GM19372 (cell line): ENCODE data around the gene AARS1.
"Not testable (repeated sequence)": the region's sequence is repeated elsewhere in the genome, so short reads cannot be mapped to it uniquely, and the experiment has no call there.

Source experiments
- ATAC-seq: cut with Tn5 transposase; IDR thresholded peaks from one replicate; pipeline ENCODE4 v1.9.1; 2021; ENCODE audit warnings: mild to moderate bottlenecking, low read depth, moderate library complexity; ENCODE audit not compliant: unreplicated experiment

Gene AARS1

DNA sequence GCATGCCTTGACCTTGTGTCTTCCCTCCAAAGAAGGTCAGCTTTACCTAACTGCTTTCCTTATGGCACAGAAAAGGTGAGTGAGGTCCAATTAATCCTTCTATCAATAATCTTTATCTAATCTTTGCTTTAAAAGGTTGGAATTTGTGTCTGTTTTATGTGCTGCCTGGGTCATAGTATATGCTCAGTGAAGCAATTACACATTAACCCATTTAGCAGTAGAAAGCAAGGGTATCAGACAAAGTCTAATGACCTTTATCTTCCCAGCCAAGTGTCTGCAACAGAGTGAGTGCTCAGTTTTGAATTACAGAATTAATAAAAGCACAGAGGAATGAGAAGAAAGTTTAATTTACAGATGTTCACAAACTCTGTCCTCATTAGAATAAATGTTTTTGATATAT lies 63.3 kb downstream of the AARS1 start:
- ATAC-seq: not testable (repeated sequence)

DNA sequence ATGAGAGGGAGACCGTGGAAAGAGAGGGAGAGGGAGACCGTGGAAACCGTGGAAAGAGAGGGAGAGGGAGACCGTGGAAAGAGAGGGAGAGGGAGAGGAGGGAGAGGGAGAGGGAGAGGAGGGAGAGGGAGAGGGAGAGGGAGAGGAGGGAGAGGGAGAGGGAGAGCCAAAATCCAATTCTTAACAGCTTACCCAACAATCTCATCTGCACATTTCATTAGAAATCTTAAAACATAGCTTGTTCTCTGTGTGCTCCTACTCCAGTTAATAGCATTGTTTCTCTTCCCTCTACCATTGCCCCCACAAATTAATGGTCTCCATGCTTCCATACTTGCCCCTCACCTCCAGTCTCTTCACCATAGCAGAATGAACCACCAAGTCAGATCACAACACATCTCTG lies 63.9 kb downstream of the AARS1 start:
- ATAC-seq: not testable (repeated sequence)

DNA sequence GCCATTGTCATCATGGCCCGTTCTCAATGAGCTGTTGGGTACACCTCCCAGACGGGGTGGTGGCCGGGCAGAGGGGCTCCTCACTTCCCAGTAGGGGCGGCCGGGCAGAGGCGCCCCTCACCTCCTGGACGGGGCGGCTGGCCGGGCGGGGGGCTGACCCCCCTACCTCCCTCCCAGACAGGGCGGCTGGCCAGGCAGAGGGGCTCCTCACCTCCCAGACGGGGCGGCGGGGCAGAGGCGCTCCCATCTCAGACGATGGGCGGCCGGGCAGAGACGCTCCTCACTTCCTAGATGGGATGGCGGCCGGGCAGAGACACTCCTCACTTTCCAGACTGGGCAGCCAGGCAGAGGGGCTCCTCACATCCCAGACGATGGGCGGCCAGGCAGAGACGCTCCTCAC lies 64.7 kb downstream of the AARS1 start:
- ATAC-seq: not testable (repeated sequence)

DNA sequence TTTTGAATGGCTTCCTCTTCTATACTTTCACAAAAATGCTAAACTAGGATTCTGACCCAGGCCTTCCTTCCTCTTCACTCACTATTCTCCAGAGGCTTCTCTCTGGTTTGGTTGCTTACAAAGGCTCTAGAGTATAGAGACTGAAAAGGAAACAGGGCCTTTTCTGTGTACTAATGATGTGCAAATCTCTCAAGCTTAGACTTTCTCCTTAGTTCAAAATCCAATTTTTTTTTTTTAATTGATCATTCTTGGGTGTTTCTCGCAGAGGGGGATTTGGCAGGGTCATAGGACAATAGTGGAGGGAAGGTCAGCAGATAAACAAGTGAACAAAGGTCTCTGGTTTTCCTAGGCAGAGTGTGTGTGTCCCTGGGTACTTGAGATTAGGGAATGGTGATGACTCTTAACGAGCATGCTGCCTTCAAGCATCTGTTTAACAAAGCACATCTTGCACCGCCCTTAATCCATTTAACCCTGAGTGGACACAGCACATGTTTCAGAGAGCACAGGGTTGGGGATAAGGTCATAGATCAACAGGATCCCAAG lies 65.3 kb downstream of the AARS1 start:
- ATAC-seq: not testable (repeated sequence)

DNA sequence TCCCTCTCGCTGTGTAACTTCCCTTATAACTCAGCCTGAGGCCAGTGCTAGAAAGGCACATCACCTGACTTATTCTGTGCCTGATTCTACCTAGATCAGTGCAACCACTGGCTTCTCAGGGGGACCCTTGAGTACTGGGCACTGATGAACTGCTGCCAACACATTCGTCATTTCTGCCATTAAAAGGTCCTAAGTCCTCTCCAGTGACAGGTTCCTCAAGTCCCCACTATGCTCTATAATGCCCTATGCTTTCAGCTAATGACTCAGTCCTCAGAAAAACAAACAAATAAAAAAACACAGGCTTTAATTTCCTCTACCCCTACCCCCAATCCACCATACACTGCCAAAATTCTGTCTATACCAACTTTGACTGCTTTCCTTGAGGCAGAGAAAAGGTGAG lies 66.1 kb downstream of the AARS1 start:
- not testable (repeated sequence) for ATAC-seq

DNA sequence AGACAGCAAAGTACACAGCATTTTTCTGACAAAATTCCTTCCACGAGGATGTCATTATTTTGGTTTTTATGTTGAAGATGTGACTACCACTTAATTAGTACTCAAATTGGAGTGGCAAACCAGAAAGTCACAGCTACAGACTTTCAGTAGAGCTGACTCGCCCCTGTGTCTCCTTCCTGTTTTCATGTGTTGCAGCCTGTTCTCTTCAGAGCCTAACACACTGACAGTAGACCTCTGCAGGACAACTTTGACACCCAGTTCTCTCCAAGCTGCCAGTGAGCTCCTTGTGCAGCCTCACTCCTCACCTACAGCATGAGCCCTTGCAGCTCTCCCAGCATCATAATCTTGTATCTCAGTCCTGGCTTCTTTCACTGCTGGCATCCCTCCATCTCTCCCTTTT lies 66.7 kb downstream of the AARS1 start:
- ATAC-seq: not testable (repeated sequence)

DNA sequence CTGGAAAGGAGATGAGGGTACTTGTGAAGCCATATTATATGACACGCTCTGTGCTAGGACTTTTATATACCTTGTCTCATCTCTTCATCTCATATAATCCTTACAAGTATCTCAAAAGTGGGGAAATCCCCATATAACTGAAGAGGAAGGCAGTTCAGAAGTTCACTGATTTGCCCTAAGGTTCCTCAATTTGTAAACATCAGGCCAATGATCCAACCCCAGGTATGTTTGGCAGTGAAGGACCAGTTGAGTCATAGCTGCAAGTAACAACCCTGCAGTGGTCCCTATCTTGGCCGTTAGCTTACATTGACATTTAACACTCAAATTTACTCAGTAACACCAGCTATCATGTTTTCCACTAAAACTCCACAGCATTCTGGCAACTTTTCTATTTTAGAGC lies 70.7 kb downstream of the AARS1 start:
- ATAC-seq: not testable (repeated sequence)

DNA sequence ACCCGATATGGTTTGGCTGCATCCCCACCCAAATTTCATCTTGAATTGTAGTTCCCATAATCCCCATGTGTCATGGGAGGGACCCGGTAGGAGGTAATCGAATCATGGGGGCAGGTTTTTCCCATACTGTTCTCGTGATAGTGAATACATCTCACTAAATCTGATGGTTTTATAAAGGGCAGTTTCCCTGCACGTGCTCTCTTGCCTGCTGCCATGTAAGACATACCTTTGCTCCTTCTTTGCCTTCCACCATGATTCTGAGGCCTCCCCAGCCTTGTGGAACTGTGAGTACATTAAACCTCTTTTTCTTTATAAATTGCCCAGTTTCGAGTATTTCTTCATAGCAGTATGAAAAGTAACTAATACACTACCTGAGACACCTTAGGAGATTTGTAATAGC lies 82.9 kb downstream of the AARS1 start:
- ATAC-seq: not testable (repeated sequence)

DNA sequence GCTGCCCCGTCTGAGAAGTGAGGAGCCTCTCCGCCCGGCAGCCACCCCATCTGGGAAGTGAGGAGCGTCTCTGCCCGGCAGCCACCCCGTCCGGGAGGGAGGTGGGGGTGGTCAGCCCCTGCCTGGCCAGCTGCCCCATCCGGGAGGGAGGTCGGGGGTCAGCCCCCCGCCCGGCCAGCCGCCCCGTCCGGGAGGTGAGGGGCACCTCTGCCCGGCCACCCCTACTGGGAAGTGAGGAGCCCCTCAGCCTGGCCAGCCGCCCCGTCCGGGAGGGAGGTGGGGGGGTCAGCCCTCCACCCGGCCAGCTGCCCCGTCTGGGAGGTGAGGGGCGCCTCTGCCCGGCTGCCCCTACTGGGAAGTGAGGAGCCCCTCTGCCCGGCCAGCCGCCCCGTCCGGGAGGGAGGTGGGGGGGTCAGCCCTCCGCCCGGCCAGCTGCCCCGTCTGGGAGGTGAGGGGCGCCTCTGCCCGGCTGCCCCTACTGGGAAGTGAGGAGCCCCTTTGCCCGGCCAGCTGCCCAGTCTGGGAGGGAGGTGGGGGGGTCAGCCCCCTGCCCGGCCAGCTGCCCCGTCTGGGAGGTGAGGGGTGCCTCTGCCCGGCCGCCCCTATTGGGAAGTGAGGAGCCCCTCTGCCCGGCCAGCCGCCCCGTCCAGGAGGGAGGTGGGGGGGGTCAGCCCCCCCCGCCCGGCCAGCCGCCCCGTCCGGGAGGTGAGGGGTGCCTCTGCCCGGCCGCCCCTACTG lies 84.5 kb downstream of the AARS1 start:
- not testable (repeated sequence) for ATAC-seq

DNA sequence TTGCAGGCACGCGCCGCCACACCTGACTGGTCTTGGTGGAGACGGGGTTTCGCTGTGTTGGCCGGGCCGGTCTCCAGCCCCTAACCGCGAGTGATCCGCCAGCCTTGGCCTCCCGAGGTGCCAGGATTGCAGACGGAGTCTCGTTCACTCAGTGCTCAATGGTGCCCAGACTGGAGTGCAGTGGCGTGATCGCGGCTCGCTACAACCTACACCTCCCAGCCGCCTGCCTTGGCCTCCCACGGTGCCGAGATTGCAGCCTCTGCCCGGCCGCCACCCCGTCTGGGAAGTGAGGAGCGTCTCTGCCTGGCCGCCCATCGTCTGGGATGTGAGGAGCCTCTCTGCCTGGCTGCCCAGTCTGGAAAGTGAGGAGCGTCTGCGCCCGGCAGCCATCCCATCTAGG lies 85.3 kb downstream of the AARS1 start:
- not testable (repeated sequence) for ATAC-seq

DNA sequence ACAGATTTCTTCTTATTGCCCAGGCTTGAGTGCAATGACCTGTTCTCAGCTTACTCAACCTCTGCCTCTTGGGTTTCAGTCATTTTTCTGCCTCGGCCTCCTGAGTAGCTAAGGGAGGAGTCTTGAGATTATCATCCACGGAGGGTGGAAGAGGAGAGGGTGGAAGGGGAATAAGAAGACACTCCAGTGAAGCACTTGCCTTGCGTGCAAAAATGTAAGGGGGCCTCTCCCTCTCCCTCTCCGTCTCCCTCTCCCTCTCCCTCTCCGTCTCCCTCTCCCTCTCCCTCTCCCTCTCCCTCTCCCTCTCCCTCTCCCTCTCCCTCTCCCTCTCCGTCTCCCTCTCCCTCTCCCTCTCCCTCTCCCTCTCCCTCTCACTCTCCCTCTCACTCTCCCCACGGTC lies 85.8 kb downstream of the AARS1 start:
- not testable (repeated sequence) for ATAC-seq
